ENCODE results near the gene HOXB9. TPM values are rescaled to one million over a fixed set of nuclear protein-coding genes. Genes with fewer than 3 reads are reported as not detected.

Gene HOXB9
- total RNA-seq, 4 donors from 2014 or later: not detected

DNA sequence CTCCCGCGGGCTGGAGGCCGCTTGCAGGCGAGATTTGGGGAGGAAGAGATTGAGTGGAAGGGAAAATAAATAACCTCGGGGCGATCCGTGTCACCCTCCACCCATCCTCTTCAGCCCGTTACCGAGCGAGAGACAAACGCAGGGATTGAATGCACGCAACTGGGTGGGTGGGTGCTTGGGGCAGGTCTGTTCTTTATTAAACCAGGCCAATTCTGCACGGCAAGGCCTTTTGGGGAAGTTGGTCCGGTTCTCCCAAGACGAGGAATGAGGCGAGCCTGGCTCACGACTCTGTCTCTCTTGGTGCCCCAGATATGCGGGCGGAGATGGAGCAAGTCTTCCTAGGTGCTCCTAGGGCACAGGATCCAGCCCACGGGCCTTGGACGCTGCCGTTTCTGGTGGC, 14.9 kb downstream of the HOXB9 start:
- intact Hi-C loops (cut with DNase I; ENCODE audit: low total_unique reads): loop anchor here (2.0 kb wide), 1 partner anchor 32 kb away; the partner anchor contains the start of gene HOXB4
- ATAC-seq: no peak
- TF ChIP-seq, protein P1, sequence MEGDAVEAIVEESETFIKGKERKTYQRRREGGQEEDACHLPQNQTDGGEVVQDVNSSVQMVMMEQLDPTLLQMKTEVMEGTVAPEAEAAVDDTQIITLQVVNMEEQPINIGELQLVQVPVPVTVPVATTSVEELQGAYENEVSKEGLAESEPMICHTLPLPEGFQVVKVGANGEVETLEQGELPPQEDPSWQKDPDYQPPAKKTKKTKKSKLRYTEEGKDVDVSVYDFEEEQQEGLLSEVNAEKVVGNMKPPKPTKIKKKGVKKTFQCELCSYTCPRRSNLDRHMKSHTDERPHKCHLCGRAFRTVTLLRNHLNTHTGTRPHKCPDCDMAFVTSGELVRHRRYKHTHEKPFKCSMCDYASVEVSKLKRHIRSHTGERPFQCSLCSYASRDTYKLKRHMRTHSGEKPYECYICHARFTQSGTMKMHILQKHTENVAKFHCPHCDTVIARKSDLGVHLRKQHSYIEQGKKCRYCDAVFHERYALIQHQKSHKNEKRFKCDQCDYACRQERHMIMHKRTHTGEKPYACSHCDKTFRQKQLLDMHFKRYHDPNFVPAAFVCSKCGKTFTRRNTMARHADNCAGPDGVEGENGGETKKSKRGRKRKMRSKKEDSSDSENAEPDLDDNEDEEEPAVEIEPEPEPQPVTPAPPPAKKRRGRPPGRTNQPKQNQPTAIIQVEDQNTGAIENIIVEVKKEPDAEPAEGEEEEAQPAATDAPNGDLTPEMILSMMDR (IDR thresholded peaks at IDR 0.05 in 4 of 5, conservative IDR thresholded peaks at IDR 0.05 in 1 of 5): no peak
- H3K27ac ChIP-seq: peak overlapping the region in 3 of 4 donors; percentile 65 to 66 (median 65)
- no peaks in the 10 kb centered on the region for H3K9me3 ChIP-seq
- in situ Hi-C loops (cut with MboI; ENCODE audit: low sequenced_read_pairs in 4 of 4): no loop called here
- H3K4me3 ChIP-seq: peak overlapping the region; percentile 45 to 64 (median 56)
- no peak for DNase-seq
- H3K36me3 ChIP-seq: no peaks in the 10 kb centered on the region
- H3K4me1 ChIP-seq: peaks cover 4 to 27% of the 10 kb centered on the region in 2 donors
- peaks cover 94 to 98% (median 98%) of the 10 kb centered on the region in 3 donors for H3K27me3 ChIP-seq

GRCh38 chr17:48610282-48611211, 15.6 kb downstream of the HOXB9 start, which contains the start of gene HOXB7:
TSS of gene HOXB7 (minus strand) at chr17:48611017. CDS start at chr17:48610918, 99 bp downstream.
- intact Hi-C loops (cut with DNase I; ENCODE audit: low total_unique reads): loop anchor here (2.0 kb wide), 1 partner anchor 32 kb away; the partner anchor contains the start of gene HOXB4
- Histone ChIP-seq H3K36me3 (no peaks in the 10 kb centered on the region), H3K27me3 (peaks cover 94 to 98% (median 98%) of the 10 kb centered on the region in 3 donors), H3K9me3 (no peaks in the 10 kb centered on the region), H3K4me3 (peak within 1 kb of the TSS; percentile 45 to 64 (median 56)), H3K27ac (peak within 1 kb of the TSS; percentile 16 to 66 (median 65)), H3K4me1 (peaks cover 4 to 27% of the 10 kb centered on the region in 2 donors)
- in situ Hi-C loops (cut with MboI; ENCODE audit: low sequenced_read_pairs in 4 of 4): no loop called here
- peak; percentile 25 to 48 for ATAC-seq
- TF ChIP-seq POLR2A (IDR thresholded peaks at IDR 0.05): no peak
- TF ChIP-seq, protein P1 (IDR thresholded peaks at IDR 0.05 in 4 of 5, conservative IDR thresholded peaks at IDR 0.05 in 1 of 5): no peak
- DNase-seq: peak in 1 of 2 donors; percentile 39

DNA sequence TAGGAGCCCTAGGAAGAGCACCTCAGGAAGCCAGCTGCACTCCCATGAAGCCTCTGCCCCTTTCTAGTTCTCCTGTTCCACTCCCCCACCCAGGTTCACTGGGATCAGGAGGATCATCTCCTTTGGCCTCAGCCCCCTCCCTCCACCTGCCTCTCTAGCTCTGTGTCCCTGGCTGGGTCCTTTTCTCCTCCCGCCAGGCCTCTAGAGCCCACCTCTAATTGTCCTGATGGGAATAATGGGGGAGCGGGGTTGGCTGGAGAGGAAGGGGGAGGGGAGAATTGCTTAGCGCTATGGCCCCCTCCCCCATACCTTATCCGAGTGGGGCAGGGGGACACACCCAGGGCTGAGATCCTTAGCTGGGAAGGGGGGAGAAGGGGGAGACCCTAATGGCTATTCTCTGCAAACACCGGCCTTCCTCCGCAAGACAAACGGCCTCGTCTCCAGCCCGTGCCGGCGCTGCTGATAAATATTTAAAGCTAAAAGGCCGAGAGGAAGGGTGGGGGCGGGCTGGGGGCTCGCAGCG, 16.3 kb downstream of the HOXB9 start:
- intact Hi-C loops (cut with DNase I; ENCODE audit: low total_unique reads) (loop anchor here (2.0 kb wide), 1 partner anchor 31 kb away; the partner anchor contains the start of gene HOXB4), in situ Hi-C loops (cut with MboI; ENCODE audit: low sequenced_read_pairs in 4 of 4) (no loop called here)
- TF ChIP-seq POLR2A (IDR thresholded peaks at IDR 0.05): no peak
- TF ChIP-seq, protein P1 (IDR thresholded peaks at IDR 0.05 in 4 of 5, conservative IDR thresholded peaks at IDR 0.05 in 1 of 5): no peak
- Histone ChIP-seq H3K4me1 (peaks cover 4 to 27% of the 10 kb centered on the region in 2 donors), H3K27me3 (peaks cover 94 to 98% (median 98%) of the 10 kb centered on the region in 3 donors), H3K36me3 (no peaks in the 10 kb centered on the region), H3K9me3 (no peaks in the 10 kb centered on the region), H3K27ac (peak overlapping the region in 3 of 4 donors; percentile 65 to 66 (median 65)), H3K4me3 (peak overlapping the region; percentile 45 to 64 (median 56))
- no peak for DNase-seq
- no peak for ATAC-seq

GRCh38 chr17:48609033-48609432, 17.1 kb downstream of the HOXB9 start:
- TF ChIP-seq POLR2A (IDR thresholded peaks at IDR 0.05): no peak
- TF ChIP-seq, protein P1 (IDR thresholded peaks at IDR 0.05 in 4 of 5, conservative IDR thresholded peaks at IDR 0.05 in 1 of 5): no peak
- ATAC-seq: no peak

More at GRCh38 chr17:48609033-48609432, 17.1 kb downstream of the HOXB9 start:
- no peak overlapping the region for H3K27ac ChIP-seq
- H3K27me3 ChIP-seq: peaks cover 94 to 98% (median 98%) of the 10 kb centered on the region in 3 donors
- no peak for DNase-seq
- H3K4me3 ChIP-seq: no peak overlapping the region
- H3K36me3 ChIP-seq: no peaks in the 10 kb centered on the region
- H3K9me3 ChIP-seq: no peaks in the 10 kb centered on the region
- peaks cover 4 to 27% of the 10 kb centered on the region in 2 donors for H3K4me1 ChIP-seq
- intact Hi-C loops (cut with DNase I; ENCODE audit: low total_unique reads): no loop called here
- in situ Hi-C loops (cut with MboI; ENCODE audit: low sequenced_read_pairs in 4 of 4): no loop called here

Measured in gastrocnemius medialis (tissue), 4 donors.